Keratinocyte (primary cell): ENCODE results near the gene SND1.

Experiments used
- CTCF ChIP-seq, 3 experiments: IDR thresholded peaks in 1 of 3; conservative IDR thresholded peaks in 1 of 3; optimal IDR thresholded peaks in 1 of 3; 2 replicates in 2 of 3; 3 replicates in 1 of 3; pipeline versions ENCODE3 to v1.5.1; 2011; ENCODE audit warnings: low read length in 3 of 3, mild to moderate bottlenecking in 3 of 3, moderate library complexity in 2 of 3, control low read depth in 1 of 3, inconsistent platforms in 1 of 3; ENCODE audit not compliant: insufficient read depth in 2 of 3; ENCODE audit errors: extremely low read depth in 1 of 3
- EZH2 ChIP-seq: IDR thresholded peaks from one replicate; pipeline ENCODE4 v1.6.1; 2012; ENCODE audit warnings: inconsistent platforms, mild to moderate bottlenecking, low read length, moderate library complexity

GRCh38 chr7:127678947-127679346 is 27.0 kb downstream of the SND1 start:
- no peak for TF ChIP-seq CTCF (optimal IDR thresholded peaks at IDR 0.05 in 1 of 3, IDR thresholded peaks at IDR 0.05 in 1 of 3, conservative IDR thresholded peaks at IDR 0.05 in 1 of 3; ENCODE audit: extremely low read depth in 1 of 3, insufficient read depth in 2 of 3, low read length in 3 of 3)
- TF ChIP-seq EZH2, result no peak
